GM21360 (cell line): Measurements from ENCODE around the gene GCNT2.
"Not testable (repeated sequence)": the region's sequence is repeated elsewhere in the genome, so short reads cannot be mapped to it uniquely, and the experiment has no call there.

Experiments
- ATAC-seq: cut with Tn5 transposase; IDR thresholded peaks from one replicate; pipeline ENCODE4 v1.9.1; 2021; ENCODE audit warnings: mild to moderate bottlenecking, moderate library complexity; ENCODE audit not compliant: unreplicated experiment

Gene GCNT2

GRCh38 chr6:10521104-10521808, at the start of gene GCNT2:
Gene GCNT2, plus strand, starts transcription at chr6:10521351. Its CDS starts 7,561 bp downstream, at chr6:10528912.
- peak; percentile 47 for ATAC-seq

- ATAC-seq: no peak
Measured at GRCh38 chr6:10472634-10473033, 48.5 kb upstream of the GCNT2 start.

- ATAC-seq: no peak
Measured at GRCh38 chr6:10478187-10479040, 42.7 kb upstream of the GCNT2 start.

GRCh38 chr6:10479939-10480700, 41.0 kb upstream of the GCNT2 start:
- no peak for ATAC-seq

GRCh38 chr6:10481101-10481500, 40.0 kb upstream of the GCNT2 start:
- ATAC-seq: no peak

GRCh38 chr6:10482636-10483257, 38.4 kb upstream of the GCNT2 start:
- no peak for ATAC-seq

- no peak for ATAC-seq
Measured at GRCh38 chr6:10484912-10485311, 36.2 kb upstream of the GCNT2 start.

GRCh38 chr6:10485406-10485805, 35.7 kb upstream of the GCNT2 start:
- no peak for ATAC-seq

GRCh38 chr6:10486215-10486614, 34.9 kb upstream of the GCNT2 start:
- no peak for ATAC-seq

- ATAC-seq: not testable (repeated sequence)
Measured at GRCh38 chr6:10486944-10487588, 34.1 kb upstream of the GCNT2 start.

- ATAC-seq: no peak
Measured at GRCh38 chr6:10487668-10488327, 33.4 kb upstream of the GCNT2 start.

- ATAC-seq: no peak
Measured at GRCh38 chr6:10491463-10491862, 29.7 kb upstream of the GCNT2 start.

GRCh38 chr6:10491905-10492304, 29.2 kb upstream of the GCNT2 start:
- ATAC-seq: not testable (repeated sequence)

- ATAC-seq: no peak
Measured at GRCh38 chr6:10495029-10495428, 26.1 kb upstream of the GCNT2 start.

- ATAC-seq: no peak
Measured at GRCh38 chr6:10505529-10505928, 15.6 kb upstream of the GCNT2 start.

GRCh38 chr6:10507298-10507697, 13.9 kb upstream of the GCNT2 start:
- no peak for ATAC-seq

- no peak for ATAC-seq
Measured at GRCh38 chr6:10507715-10508114, 13.4 kb upstream of the GCNT2 start.

GRCh38 chr6:10510592-10511367, 10.4 kb upstream of the GCNT2 start:
- peak; percentile 96 for ATAC-seq

GRCh38 chr6:10511477-10511876, 9.7 kb upstream of the GCNT2 start:
- no peak for ATAC-seq
